ENCODE results near the gene TAC4. TPM values are rescaled to one million over a fixed set of nuclear protein-coding genes. Genes with fewer than 3 reads are reported as not detected.

Gene TAC4
- total and polyA plus RNA-seq, 2 of the 13 experiments (the other 11 are each of a cell fraction or from before 2014, with no cell fraction given): not detected

DNA sequence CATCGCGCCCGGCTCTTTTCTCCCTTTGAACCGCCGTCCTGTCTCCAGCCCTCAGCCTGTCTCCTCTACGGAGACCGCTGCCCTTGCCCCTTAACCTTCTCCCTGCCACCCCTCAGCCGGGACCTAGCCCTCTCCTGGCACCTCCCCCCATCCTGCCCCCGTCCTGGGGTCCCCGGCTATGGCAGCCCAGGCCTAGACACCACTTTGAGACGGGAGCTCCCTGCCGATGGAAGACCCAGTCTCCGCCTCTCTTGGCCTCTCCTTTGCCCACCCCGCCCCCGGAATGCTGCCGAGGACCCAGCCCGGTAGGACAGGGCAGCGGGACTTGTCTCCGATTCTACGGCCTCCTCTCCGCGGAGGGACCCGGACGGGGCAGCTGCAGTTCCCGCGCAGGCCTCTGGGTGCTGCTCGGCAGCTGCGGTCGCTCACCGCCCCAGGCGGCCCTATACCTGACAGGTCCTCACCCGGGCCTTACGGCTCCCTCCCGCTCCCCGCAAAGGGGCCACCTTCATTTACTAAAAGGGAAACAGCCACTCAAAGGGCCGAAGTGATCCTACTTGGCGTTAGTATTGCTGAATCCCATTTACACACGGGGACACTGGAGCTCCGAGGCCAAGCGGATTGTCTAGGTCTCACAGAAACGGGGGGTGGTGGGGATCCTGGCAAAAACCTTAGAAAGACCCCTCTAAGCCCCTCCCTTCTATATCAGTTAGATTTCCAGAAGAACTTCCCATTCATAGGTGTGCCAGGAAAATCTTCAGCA lies 32.6 kb upstream of the TAC4 start (continued):
- TF ChIP-seq, protein P1, sequence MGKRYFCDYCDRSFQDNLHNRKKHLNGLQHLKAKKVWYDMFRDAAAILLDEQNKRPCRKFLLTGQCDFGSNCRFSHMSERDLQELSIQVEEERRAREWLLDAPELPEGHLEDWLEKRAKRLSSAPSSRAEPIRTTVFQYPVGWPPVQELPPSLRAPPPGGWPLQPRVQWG (CRISPR knock-in tag; IDR thresholded peaks at IDR 0.05; ENCODE audit: borderline replicate concordance, low read depth): no peak
- TF ChIP-seq ZNF331 (CRISPR knock-in tag; IDR thresholded peaks at IDR 0.05): no peak
- TF ChIP-seq PHF20 (CRISPR knock-in tag; IDR thresholded peaks at IDR 0.05): peak; percentile 41; the same call in 1 of the 2 replicates
- TF ChIP-seq ZNF432 (CRISPR knock-in tag; IDR thresholded peaks at IDR 0.05; ENCODE audit: borderline replicate concordance): no peak
- no peak for TF ChIP-seq ZNF597 (CRISPR knock-in tag; IDR thresholded peaks at IDR 0.05)
- TF ChIP-seq TAF1 (CRISPR knock-in tag; IDR thresholded peaks at IDR 0.05): no peak
- TF ChIP-seq HDAC6 (IDR thresholded peaks at IDR 0.05; ENCODE audit: low read depth, low read length): no peak
- no peak for TF ChIP-seq PRMT3 (CRISPR knock-in tag; IDR thresholded peaks at IDR 0.05; ENCODE audit: borderline replicate concordance, low read depth)
- no peak for TF ChIP-seq ZBTB26 (CRISPR knock-in tag; IDR thresholded peaks at IDR 0.05; ENCODE audit: borderline replicate concordance)
- TF ChIP-seq ZFAT (CRISPR knock-in tag; conservative IDR thresholded peaks at IDR 0.05): no peak
- TF ChIP-seq FLYWCH1 (CRISPR knock-in tag; IDR thresholded peaks at IDR 0.05): no peak
- no peak for TF ChIP-seq ZC3H4 (CRISPR knock-in tag; IDR thresholded peaks at IDR 0.05; ENCODE audit: borderline replicate concordance)
- no peak for TF ChIP-seq NFE2L1 (CRISPR knock-in tag; IDR thresholded peaks at IDR 0.05; ENCODE audit: borderline replicate concordance)
- TF ChIP-seq ZNF564 (CRISPR knock-in tag; IDR thresholded peaks at IDR 0.05): no peak
- TF ChIP-seq, protein P2, sequence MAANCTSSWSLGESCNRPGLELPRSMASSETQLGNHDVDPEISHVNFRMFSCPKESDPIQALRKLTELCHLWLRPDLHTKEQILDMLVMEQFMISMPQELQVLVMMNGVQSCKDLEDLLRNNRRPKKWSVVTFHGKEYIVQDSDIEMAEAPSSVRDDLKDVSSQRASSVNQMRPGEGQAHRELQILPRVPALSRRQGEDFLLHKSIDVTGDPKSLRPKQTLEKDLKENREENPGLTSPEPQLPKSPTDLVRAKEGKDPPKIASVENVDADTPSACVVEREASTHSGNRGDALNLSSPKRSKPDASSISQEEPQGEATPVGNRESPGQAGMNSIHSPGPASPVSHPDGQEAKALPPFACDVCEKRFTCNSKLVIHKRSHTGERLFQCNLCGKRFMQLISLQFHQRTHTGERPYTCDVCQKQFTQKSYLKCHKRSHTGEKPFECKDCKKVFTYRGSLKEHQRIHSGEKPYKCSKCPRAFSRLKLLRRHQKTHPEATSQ (CRISPR knock-in tag; IDR thresholded peaks at IDR 0.05; ENCODE audit: borderline replicate concordance): no peak
- no peak for TF ChIP-seq HHEX (CRISPR knock-in tag; IDR thresholded peaks at IDR 0.05)
- TF ChIP-seq, protein P3, sequence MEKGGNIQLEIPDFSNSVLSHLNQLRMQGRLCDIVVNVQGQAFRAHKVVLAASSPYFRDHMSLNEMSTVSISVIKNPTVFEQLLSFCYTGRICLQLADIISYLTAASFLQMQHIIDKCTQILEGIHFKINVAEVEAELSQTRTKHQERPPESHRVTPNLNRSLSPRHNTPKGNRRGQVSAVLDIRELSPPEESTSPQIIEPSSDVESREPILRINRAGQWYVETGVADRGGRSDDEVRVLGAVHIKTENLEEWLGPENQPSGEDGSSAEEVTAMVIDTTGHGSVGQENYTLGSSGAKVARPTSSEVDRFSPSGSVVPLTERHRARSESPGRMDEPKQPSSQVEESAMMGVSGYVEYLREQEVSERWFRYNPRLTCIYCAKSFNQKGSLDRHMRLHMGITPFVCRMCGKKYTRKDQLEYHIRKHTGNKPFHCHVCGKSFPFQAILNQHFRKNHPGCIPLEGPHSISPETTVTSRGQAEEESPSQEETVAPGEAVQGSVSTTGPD (CRISPR knock-in tag; IDR thresholded peaks at IDR 0.05): no peak
- TF ChIP-seq ZNF704 (CRISPR knock-in tag; IDR thresholded peaks at IDR 0.05; ENCODE audit: borderline replicate concordance): no peak
- TF ChIP-seq, protein P4, sequence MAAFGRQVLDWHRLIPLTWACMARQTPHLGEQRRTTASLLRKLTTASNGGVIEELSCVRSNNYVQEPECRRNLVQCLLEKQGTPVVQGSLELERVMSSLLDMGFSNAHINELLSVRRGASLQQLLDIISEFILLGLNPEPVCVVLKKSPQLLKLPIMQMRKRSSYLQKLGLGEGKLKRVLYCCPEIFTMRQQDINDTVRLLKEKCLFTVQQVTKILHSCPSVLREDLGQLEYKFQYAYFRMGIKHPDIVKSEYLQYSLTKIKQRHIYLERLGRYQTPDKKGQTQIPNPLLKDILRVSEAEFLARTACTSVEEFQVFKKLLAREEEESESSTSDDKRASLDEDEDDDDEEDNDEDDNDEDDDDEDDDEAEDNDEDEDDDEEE (CRISPR knock-in tag; IDR thresholded peaks at IDR 0.05): no peak
- no peak for TF ChIP-seq KLF11 (CRISPR knock-in tag; IDR thresholded peaks at IDR 0.05)

Data from HepG2 (cell line).